ENCODE measurements around the gene EFCAB12.
A peak's percentile ranks its signal among the peaks of the same experiment; 100 is the strongest.
"Not testable (repeated sequence)": the region's sequence is repeated elsewhere in the genome, so short reads cannot be mapped to it uniquely, and the experiment has no call there.

The EFCAB12 gene

GRCh38 chr3:129418041-129418973 lies 10.1 kb downstream of the EFCAB12 start:
- no peak for DNase-seq

GRCh38 chr3:129417326-129417725 lies 11.1 kb downstream of the EFCAB12 start:
- no peak for DNase-seq

- DNase-seq: no peak
Observed at GRCh38 chr3:129416415-129416814, 12.0 kb downstream of the EFCAB12 start.

- no peak for DNase-seq
Observed at GRCh38 chr3:129415830-129416229, 12.6 kb downstream of the EFCAB12 start.

GRCh38 chr3:129415378-129415777 lies 13.1 kb downstream of the EFCAB12 start:
- DNase-seq: no peak

- no peak for DNase-seq
Observed at GRCh38 chr3:129413687-129414506, 14.5 kb downstream of the EFCAB12 start.

GRCh38 chr3:129413238-129413637 lies 15.2 kb downstream of the EFCAB12 start:
- not testable (repeated sequence) for DNase-seq

- DNase-seq: no peak
Observed at GRCh38 chr3:129412542-129413198, 15.8 kb downstream of the EFCAB12 start.

GRCh38 chr3:129410971-129411370 lies 17.5 kb downstream of the EFCAB12 start:
- no peak for DNase-seq

- no peak for DNase-seq
Observed at GRCh38 chr3:129409541-129409940, 18.9 kb downstream of the EFCAB12 start.

GRCh38 chr3:129404610-129405009 lies 23.8 kb downstream of the EFCAB12 start:
- no peak for DNase-seq

- DNase-seq: no peak
Observed at GRCh38 chr3:129404130-129404529, 24.3 kb downstream of the EFCAB12 start.

GRCh38 chr3:129403450-129403849 lies 25.0 kb downstream of the EFCAB12 start:
- DNase-seq: no peak

GRCh38 chr3:129402616-129403015 lies 25.8 kb downstream of the EFCAB12 start:
- DNase-seq: no peak

- DNase-seq: no peak
Observed at GRCh38 chr3:129402210-129402609, 26.2 kb downstream of the EFCAB12 start.

- DNase-seq: no peak
Observed at GRCh38 chr3:129399895-129400357, 28.5 kb downstream of the EFCAB12 start.

- DNase-seq: peak; percentile 97
Observed at GRCh38 chr3:129399145-129399894, 29.1 kb downstream of the EFCAB12 start.

- no peak for DNase-seq
Observed at GRCh38 chr3:129398803-129399144, 29.7 kb downstream of the EFCAB12 start.

- not testable (repeated sequence) for DNase-seq
Observed at GRCh38 chr3:129393760-129394564, 34.5 kb downstream of the EFCAB12 start.

GRCh38 chr3:129393271-129393670 lies 35.2 kb downstream of the EFCAB12 start:
- no peak for DNase-seq

- not testable (repeated sequence) for DNase-seq
Observed at GRCh38 chr3:129392106-129392887, 36.1 kb downstream of the EFCAB12 start.
